Common myeloid progenitor, CD34-positive (primary cell): ENCODE data around the gene FTO.

Experiments
- CTCF ChIA-PET: fragments of 350-600 bp; sonication (Branson Sonifier 250); formaldehyde crosslinking; loops from one replicate; lab custom pipeline; 2021; ENCODE audit warnings: antibody characterized with exemption; lab: Charles Lee
- POLR2A ChIA-PET: fragments of 350-600 bp; sonication (Branson Sonifier 250); formaldehyde crosslinking; loops from one replicate; lab custom pipeline; 2021; ENCODE audit warnings: antibody characterized with exemption; lab: Charles Lee
- DNase-seq, 3 donors: peaks; one replicate each; pipeline versions ENCODE4 v3.0.0 to v3.0.0-alpha.2; 2013
- H3K27ac ChIP-seq, 2 experiments: 1 replicate in 1 of 2; 2 replicates in 1 of 2; pipeline ENCODE4 v1.7.0; 2013; ENCODE audit warnings: inconsistent platforms in 2 of 2, low read length in 2 of 2, mild to moderate bottlenecking in 2 of 2, low read depth in 1 of 2, moderate library complexity in 1 of 2; ENCODE audit not compliant: severe bottlenecking in 2 of 2, insufficient read depth in 1 of 2, poor library complexity in 1 of 2
- H3K27me3 ChIP-seq, 5 experiments: replicated peaks in 2 of 5; 1 replicate in 3 of 5; 2 replicates in 2 of 5; pipeline versions ENCODE4 v1.6.1 to v1.7.0; 2013; ENCODE audit warnings: low read length in 4 of 5, mild to moderate bottlenecking in 2 of 5, moderate library complexity in 2 of 5, inconsistent platforms in 1 of 5; ENCODE audit not compliant: insufficient read depth in 5 of 5, control insufficient read depth in 4 of 5
- H3K36me3 ChIP-seq, 4 experiments: 1 replicate in 2 of 4; 2 replicates in 2 of 4; pipeline versions ENCODE4 v1.6.1 to v1.7.0; 2013; ENCODE audit warnings: low read length in 3 of 4, control low read depth in 1 of 4, mild to moderate bottlenecking in 1 of 4; ENCODE audit not compliant: control insufficient read depth in 4 of 4, insufficient read depth in 4 of 4
- H3K4me1 ChIP-seq, 4 experiments: 1 replicate in 3 of 4; 2 replicates in 1 of 4; pipeline versions ENCODE4 v1.6.1 to v1.7.1; 2013; ENCODE audit warnings: low read length in 3 of 4, mild to moderate bottlenecking in 3 of 4, control low read depth in 1 of 4, inconsistent platforms in 1 of 4, moderate library complexity in 1 of 4; ENCODE audit not compliant: control insufficient read depth in 4 of 4, insufficient read depth in 4 of 4; ENCODE audit errors: control extremely low read depth in 1 of 4
- H3K4me3 ChIP-seq, 7 experiments: 1 replicate in 4 of 7; 2 replicates in 3 of 7; pipeline versions ENCODE4 v1.5.1 to v1.7.0; 2013; ENCODE audit warnings: mild to moderate bottlenecking in 7 of 7, low read length in 6 of 7, moderate library complexity in 6 of 7, inconsistent platforms in 2 of 7, low read depth in 2 of 7, control low read depth in 1 of 7; ENCODE audit not compliant: insufficient read depth in 4 of 7, control insufficient read depth in 1 of 7; ENCODE audit errors: extremely low read depth in 1 of 7
- H3K9me3 ChIP-seq, 5 experiments: 1 replicate in 4 of 5; 2 replicates in 1 of 5; pipeline versions ENCODE4 v1.6.1 to v1.7.1; 2013; ENCODE audit warnings: low read length in 4 of 5, mild to moderate bottlenecking in 2 of 5, inconsistent platforms in 1 of 5, low read depth in 1 of 5, moderate library complexity in 1 of 5; ENCODE audit not compliant: control insufficient read depth in 4 of 5, insufficient read depth in 2 of 5; ENCODE audit errors: control extremely low read depth in 1 of 5
- WGBS: methylation state at CpG from one replicate; pipeline ENCODE4 v1.1.5; 2013; ENCODE audit not compliant: insufficient coverage; 5-methylcytosine and 5-hydroxymethylcytosine counted together

Gene FTO

DNA sequence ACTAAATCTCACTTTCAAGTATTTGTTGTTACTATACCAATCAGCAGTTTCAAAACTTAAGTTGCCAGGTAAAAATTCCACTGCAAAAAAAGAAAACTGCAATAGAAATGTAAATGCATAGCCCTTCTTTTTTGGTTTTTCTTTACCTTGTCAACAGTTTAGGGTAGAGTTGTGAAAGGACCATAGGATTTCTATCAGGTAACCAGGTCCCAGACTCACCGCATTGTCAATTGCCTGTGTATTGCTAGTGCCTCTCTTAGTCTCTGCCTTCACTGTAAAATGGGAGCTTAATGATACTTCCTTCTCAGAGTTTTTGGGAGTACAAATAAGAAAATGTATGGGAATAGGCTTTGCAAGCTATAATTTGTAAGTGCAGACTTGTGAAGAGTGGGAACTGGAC is 145.0 kb downstream of the FTO start:
- ChIA-PET POLR2A (no interaction called here), CTCF (no interaction called here)
- H3K36me3 ChIP-seq, result peaks cover 0 to 4% (median 3%) of the 10 kb centered on the region in 4 experiments
- H3K4me3 ChIP-seq, result no peak overlapping the region
- no peaks in the 10 kb centered on the region for H3K9me3 ChIP-seq
- 100% methylated on average over 1 of the region's 1 CpG for WGBS
- H3K27me3 ChIP-seq, result no peaks in the 10 kb centered on the region
- H3K4me1 ChIP-seq, result peaks cover 0 to 14% (median 2%) of the 10 kb centered on the region in 4 experiments
- DNase-seq, result no peak
- no peak overlapping the region for H3K27ac ChIP-seq

DNA sequence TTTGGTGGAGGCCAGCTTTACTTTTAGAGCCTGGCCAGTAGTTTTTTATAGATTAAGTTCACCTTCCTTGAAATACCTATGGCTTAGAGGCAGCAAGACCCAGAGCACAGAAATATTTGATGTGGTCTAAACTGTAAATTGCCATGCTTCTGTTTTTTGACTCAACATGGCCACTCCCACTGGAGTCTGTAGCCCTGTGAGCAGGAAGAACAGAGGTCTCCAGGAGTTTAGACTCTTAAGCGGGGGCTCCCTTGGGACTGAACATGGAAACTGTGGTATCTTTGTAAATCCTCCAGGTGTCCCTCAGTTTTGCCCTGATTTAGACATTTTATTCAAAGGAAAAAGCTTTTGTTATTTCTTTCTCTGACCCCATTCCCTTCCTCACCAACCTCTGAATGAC is 145.6 kb downstream of the FTO start:
- Histone ChIP-seq H3K9me3 (peaks cover 0 to 2% (median 0%) of the 10 kb centered on the region in 5 experiments), H3K4me1 (peaks cover 0 to 14% (median 2%) of the 10 kb centered on the region in 4 experiments), H3K36me3 (peaks cover 0 to 4% (median 3%) of the 10 kb centered on the region in 4 experiments), H3K27me3 (no peaks in the 10 kb centered on the region), H3K4me3 (no peak overlapping the region), H3K27ac (no peak overlapping the region)
- CTCF ChIA-PET, result no interaction called here
- POLR2A ChIA-PET, result interaction anchor here (0.6 kb wide), 1 partner anchor 11 kb away, joined by 4 read pairs; no protein-coding TSS in a partner anchor
- 80% methylated on average over 1 of the region's 1 CpG for WGBS
- DNase-seq, result no peak

DNA sequence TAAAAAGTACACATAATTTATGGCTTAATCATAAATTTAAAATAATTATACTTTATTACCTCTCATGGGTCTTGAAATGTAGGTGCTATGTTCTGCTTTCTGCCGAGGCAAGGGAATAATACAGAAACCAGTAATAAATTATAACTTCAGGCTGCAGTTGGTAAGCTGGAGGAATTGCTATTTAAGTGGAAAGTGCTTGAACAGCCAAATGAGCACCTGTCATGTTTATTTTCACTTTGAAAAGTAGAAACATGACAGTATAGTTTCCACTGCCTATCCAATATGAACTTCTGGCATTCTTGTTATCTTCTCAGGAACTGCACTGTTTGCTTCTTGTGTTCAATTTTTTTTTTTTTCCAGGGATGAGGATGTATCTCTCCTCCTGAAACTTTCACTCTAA is 146.0 kb downstream of the FTO start:
- Histone ChIP-seq H3K4me3 (no peak overlapping the region), H3K4me1 (peaks cover 0 to 14% (median 2%) of the 10 kb centered on the region in 4 experiments), H3K27me3 (no peaks in the 10 kb centered on the region), H3K9me3 (peaks cover 0 to 2% (median 0%) of the 10 kb centered on the region in 5 experiments), H3K27ac (no peak overlapping the region), H3K36me3 (peaks cover 0 to 4% (median 2%) of the 10 kb centered on the region in 4 experiments)
- peak in 2 of 3 donors; percentile 9 to 22 for DNase-seq
- ChIA-PET CTCF (no interaction called here), POLR2A (interaction anchor here (0.6 kb wide), 1 partner anchor 12 kb away, joined by 4 read pairs; no protein-coding TSS in a partner anchor)
- WGBS, result no CpG with 5 or more reads among the region's 1 CpG

DNA sequence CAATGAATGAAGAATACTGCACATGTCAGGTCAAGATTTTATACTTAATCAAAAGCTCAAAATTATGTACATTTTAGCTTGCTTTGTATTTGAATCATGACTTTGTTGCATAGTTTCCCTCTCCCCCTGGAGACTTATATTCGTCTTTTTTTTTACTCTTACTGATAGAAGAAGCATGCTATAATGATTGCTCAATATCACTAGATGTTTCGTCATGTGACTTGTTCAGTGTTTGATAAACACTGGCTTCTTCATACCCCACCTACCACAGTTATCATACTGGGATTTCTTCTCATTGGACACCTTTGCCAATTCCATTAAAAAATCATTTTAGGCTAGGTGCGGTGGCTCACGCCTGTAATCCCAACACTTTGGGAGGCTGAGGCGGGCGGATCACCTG is 148.7 kb downstream of the FTO start:
- DNase-seq, result no peak
- H3K27me3 ChIP-seq, result no peaks in the 10 kb centered on the region
- H3K36me3 ChIP-seq, result peaks cover 0 to 4% (median 1%) of the 10 kb centered on the region in 4 experiments
- H3K4me3 ChIP-seq, result no peak overlapping the region
- ChIA-PET CTCF (no interaction called here), POLR2A (no interaction called here)
- 96% methylated on average over 4 of the region's 6 CpGs for WGBS
- no peak overlapping the region for H3K27ac ChIP-seq
- H3K4me1 ChIP-seq, result peaks cover 0 to 9% (median 2%) of the 10 kb centered on the region in 4 experiments
- H3K9me3 ChIP-seq, result peaks cover 0 to 2% (median 0%) of the 10 kb centered on the region in 5 experiments

DNA sequence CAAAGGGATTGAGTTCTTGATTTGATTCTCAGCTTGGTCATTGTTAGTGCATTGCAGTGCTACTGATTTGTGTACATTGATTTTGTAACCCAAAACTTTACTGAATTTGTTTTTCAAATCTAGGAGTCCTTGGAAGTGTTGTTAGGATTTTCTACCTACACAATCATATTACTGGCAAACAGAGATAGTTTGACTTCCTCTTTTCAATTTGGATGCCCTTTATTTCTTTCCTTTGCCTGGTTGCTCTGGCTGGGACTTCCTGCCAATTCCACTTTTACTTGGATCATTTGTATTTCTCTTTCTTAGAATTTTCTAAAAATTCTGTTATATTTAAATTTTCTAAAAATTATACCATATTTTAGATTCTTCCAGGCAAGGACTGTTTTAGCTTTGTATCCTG is 151.1 kb downstream of the FTO start:
- POLR2A ChIA-PET, result no interaction called here
- peaks cover 0 to 4% (median 1%) of the 10 kb centered on the region in 4 experiments for H3K36me3 ChIP-seq
- no peak overlapping the region for H3K4me3 ChIP-seq

DNA sequence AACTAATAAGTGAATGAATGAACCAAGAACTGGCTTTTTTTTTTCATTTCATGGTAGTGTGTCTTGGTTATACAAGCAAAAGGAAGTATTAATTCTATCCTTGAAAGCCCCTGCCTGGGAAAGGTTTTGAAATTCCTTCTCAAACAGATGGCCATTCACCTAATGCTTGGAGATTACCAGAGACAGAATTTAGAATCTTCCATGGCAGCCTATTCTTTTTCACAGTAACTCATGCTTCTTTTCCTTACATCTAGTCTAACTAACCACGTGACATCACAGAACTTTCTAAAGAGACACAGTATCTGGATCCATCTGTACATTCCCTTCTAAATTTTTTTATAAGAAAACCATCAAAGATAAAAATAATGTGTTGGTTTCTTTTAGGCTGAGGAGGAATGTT is 151.6 kb downstream of the FTO start:
- CTCF ChIA-PET, result no interaction called here
- DNase-seq, result no peak
- WGBS, result no CpG with 5 or more reads among the region's 1 CpG

More for the DNA sequence above, 151.1 kb downstream of the FTO start:
- no peak overlapping the region for H3K27ac ChIP-seq
- no peaks in the 10 kb centered on the region for H3K27me3 ChIP-seq
- H3K4me1 ChIP-seq, result peaks cover 0 to under 1% (median 0%) of the 10 kb centered on the region in 4 experiments
- CTCF ChIA-PET, result no interaction called here
- H3K9me3 ChIP-seq, result peaks cover 0 to 4% (median 0%) of the 10 kb centered on the region in 5 experiments
- no peak for DNase-seq

DNA sequence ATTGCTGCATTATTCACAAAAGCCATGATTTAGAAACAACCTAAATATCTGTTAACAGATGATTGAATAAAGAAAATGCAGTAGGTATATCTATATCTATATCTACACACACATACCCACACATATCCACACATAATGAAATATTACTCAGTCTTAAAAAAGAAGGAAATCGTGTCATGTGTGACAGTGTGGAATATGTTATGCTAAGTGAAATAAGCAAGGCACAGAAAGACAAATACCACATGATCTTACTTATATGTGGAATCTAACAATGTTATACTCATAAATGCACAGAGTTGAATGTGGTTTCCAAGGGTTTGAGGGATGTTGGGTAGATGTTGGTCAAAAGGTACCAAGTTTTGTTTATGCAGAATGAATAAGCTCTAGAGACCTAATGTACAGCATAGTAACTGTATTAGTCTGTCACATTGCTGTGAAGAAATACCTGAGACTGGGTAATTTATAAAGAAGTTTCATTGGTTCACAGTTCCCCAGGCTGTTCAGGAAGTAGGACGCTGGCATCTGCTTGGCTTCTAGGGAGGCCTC is 156.1 kb downstream of the FTO start:
- CTCF ChIA-PET, result no interaction called here

More for the DNA sequence above, 151.6 kb downstream of the FTO start:
- peaks cover 0 to 4% (median 2%) of the 10 kb centered on the region in 4 experiments for H3K36me3 ChIP-seq
- H3K27me3 ChIP-seq, result no peaks in the 10 kb centered on the region
- H3K9me3 ChIP-seq, result peaks cover 0 to 6% (median 0%) of the 10 kb centered on the region in 5 experiments
- no peaks in the 10 kb centered on the region for H3K4me1 ChIP-seq
- no peak overlapping the region for H3K27ac ChIP-seq
- POLR2A ChIA-PET, result no interaction called here
- no peak overlapping the region for H3K4me3 ChIP-seq

More for the DNA sequence above, 156.1 kb downstream of the FTO start:
- Histone ChIP-seq H3K27ac (no peak overlapping the region), H3K9me3 (peaks cover 0 to 4% (median 0%) of the 10 kb centered on the region in 5 experiments), H3K36me3 (peaks cover 0 to 7% (median 3%) of the 10 kb centered on the region in 4 experiments), H3K4me1 (peaks cover 0 to 9% (median 3%) of the 10 kb centered on the region in 4 experiments), H3K4me3 (no peak overlapping the region), H3K27me3 (no peaks in the 10 kb centered on the region)
- WGBS, result no CpG with 5 or more reads among the region's 2 CpGs
- POLR2A ChIA-PET, result no interaction called here
- DNase-seq, result no peak
